Neural progenitor cell (in vitro differentiated cells): ENCODE data around the gene TMEM250.

ENCODE experiments used
- CTCF ChIP-seq: fragments of 200-600 bp; sonication (generic); IDR thresholded peaks from 2 replicates; pipeline ENCODE4 v1.5.1; 2017; ENCODE audit warnings: antibody characterized with exemption, mild to moderate bottlenecking
- EZH2 ChIP-seq: fragments of 200-600 bp; sonication (generic); IDR thresholded peaks from 2 replicates; pipeline ENCODE4 v1.6.1; 2017; ENCODE audit warnings: antibody characterized with exemption, mild to moderate bottlenecking, moderate library complexity
- EZH2phosphoT487 ChIP-seq: fragments of 200-600 bp; sonication (generic); IDR thresholded peaks from 2 replicates; pipeline ENCODE4 v1.6.1; 2017; ENCODE audit warnings: antibody characterized with exemption

DNA sequence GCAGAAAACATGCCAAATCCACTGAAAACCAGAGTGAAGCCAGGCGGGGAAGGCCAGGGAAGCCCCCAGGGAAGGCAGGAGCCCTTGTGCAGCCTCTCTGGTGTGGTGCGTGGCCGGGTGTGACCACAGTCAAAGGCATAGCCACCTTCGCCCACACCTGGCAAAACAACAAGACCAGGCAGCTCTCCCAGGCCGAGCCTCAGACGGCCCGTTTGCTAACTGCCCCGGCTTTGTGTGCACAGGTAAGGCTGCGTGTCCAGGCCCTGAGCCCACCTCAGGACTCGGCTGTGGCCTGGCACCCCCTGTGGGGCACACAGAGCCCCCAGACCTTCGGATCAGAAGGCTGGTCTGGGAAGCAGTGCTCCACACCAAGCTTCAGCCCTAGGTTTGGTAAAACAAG is 6.1 kb downstream of the TMEM250 start:
- TF ChIP-seq CTCF (no peak), EZH2 (no peak), EZH2phosphoT487 (no peak)
